LHCN-M2 (cell line): ENCODE measurements around the gene CATSPER3. TPM values are rescaled to one million over a fixed set of nuclear protein-coding genes. Genes with fewer than 3 reads are reported as not detected.

ENCODE experiments used
- DNase-seq: peaks from one replicate; pipeline ENCODE4 v3.0.0-alpha.2; 2012; ENCODE audit warnings: low read depth
- total RNA-seq: library from RNA; depleted of rRNA; stranded (reverse); fragments of >200 nt; gene quantifications from 2 replicates; pipeline ENCODE4 v1.2.3, GENCODE V29; 2014

CATSPER3 gene
- total RNA-seq, 1 experiment from 2014 or later: 0.11 TPM

GRCh38 chr5:135041145-135041587 is 73.5 kb downstream of the CATSPER3 start:
- no peak for DNase-seq

GRCh38 chr5:135041726-135042125 is 74.0 kb downstream of the CATSPER3 start:
- no peak for DNase-seq

GRCh38 chr5:135042595-135042994 is 74.9 kb downstream of the CATSPER3 start:
- DNase-seq: no peak

- no peak for DNase-seq
Observed at GRCh38 chr5:135045488-135045887, 77.8 kb downstream of the CATSPER3 start.

GRCh38 chr5:135046661-135047346 is 79.1 kb downstream of the CATSPER3 start:
- DNase-seq: no peak

- no peak for DNase-seq
Observed at GRCh38 chr5:135047347-135047695, 79.6 kb downstream of the CATSPER3 start.

GRCh38 chr5:135048286-135048685 is 80.6 kb downstream of the CATSPER3 start:
- no peak for DNase-seq

GRCh38 chr5:135048930-135049329 is 81.2 kb downstream of the CATSPER3 start:
- DNase-seq: no peak

GRCh38 chr5:135050244-135050767 is 82.6 kb downstream of the CATSPER3 start:
- DNase-seq: no peak

- DNase-seq: no peak
Observed at GRCh38 chr5:135051399-135051798, 83.7 kb downstream of the CATSPER3 start.

GRCh38 chr5:135051872-135052271 is 84.2 kb downstream of the CATSPER3 start:
- DNase-seq: no peak

GRCh38 chr5:135052511-135053145 is 84.9 kb downstream of the CATSPER3 start:
- DNase-seq: no peak

GRCh38 chr5:135053278-135053677 is 85.6 kb downstream of the CATSPER3 start:
- no peak for DNase-seq

GRCh38 chr5:135053989-135054388 is 86.3 kb downstream of the CATSPER3 start:
- DNase-seq: no peak

- no peak for DNase-seq
Observed at GRCh38 chr5:135054546-135054945, 86.8 kb downstream of the CATSPER3 start.

GRCh38 chr5:135055396-135055795 is 87.7 kb downstream of the CATSPER3 start:
- no peak for DNase-seq

- no peak for DNase-seq
Observed at GRCh38 chr5:135056316-135057030, 88.8 kb downstream of the CATSPER3 start.

GRCh38 chr5:135057233-135057632 is 89.5 kb downstream of the CATSPER3 start:
- no peak for DNase-seq

GRCh38 chr5:135058331-135058732 is 90.6 kb downstream of the CATSPER3 start:
- DNase-seq: no peak

GRCh38 chr5:135059000-135059923 is 91.6 kb downstream of the CATSPER3 start:
- no peak for DNase-seq

- DNase-seq: no peak
Observed at GRCh38 chr5:135060021-135060420, 92.3 kb downstream of the CATSPER3 start.
